ENCODE measurements around the gene MARCHF3. TPM values are rescaled to one million over a fixed set of nuclear protein-coding genes. Genes with fewer than 3 reads are reported as not detected.

The MARCHF3 gene
- total and polyA plus RNA-seq, 2 of the 13 experiments (the other 11 are each of a cell fraction or from before 2014, with no cell fraction given): 4.8 to 11.9 TPM

DNA sequence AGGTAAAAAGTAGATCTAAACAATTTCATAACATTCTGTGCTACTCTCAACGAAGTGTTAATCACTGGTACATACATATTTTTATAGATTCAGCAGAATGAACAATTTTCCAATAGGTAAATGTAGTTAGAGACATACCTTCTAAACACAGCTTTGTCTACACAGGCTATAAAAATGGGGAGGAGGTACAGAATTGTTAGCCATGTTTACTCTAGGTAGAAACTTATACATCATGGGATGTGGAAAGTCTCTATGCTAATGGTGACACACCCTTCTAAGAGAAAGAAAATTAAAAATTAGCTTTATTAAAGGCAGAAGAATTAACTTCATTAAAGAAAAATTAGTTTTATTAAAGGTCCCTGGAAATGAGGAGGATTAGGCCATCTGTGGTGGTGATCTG lies 31.2 kb upstream of the MARCHF3 start:
- Histone ChIP-seq H3K9ac (ENCODE audit: insufficient read depth, low read depth, low read length) (no peak overlapping the region), H3K4me1 (ENCODE audit: insufficient read depth, low read length) (no peaks in the 10 kb centered on the region), H4K20me1 (ENCODE audit: insufficient read depth, low read length) (no peaks in the 10 kb centered on the region), H3K9me3 (ENCODE audit: low read length) (no peaks in the 10 kb centered on the region), H3K4me3 (replicated peaks in 1 of 3; ENCODE audit: insufficient read depth in 1 of 3, low read depth in 2 of 3, low read length in 3 of 3) (no peak overlapping the region), H2AFZ (ENCODE audit: low read length) (no peak overlapping the region), H3K4me2 (ENCODE audit: low read depth, low read length) (no peak overlapping the region), H3K36me3 (replicated peaks in 1 of 2; ENCODE audit: control insufficient read depth in 1 of 2, insufficient read depth in 2 of 2, low read length in 2 of 2) (0 out of 5 replicates have a peak, but pooled peaks cover 0 to 2% of the 10 kb centered on the region in 2 experiments), H3K27me3 (ENCODE audit: control insufficient read depth in 1 of 2, insufficient read depth in 2 of 2, low read length in 2 of 2) (no peaks in the 10 kb centered on the region), H3K27ac (ENCODE audit: extremely low read length, insufficient read depth, low read length) (no peak overlapping the region), H3K79me2 (ENCODE audit: insufficient read depth, low read length) (no peaks in the 10 kb centered on the region)
- intact Hi-C loops (cut with micrococcal nuclease; ENCODE audit: unreplicated experiment): no loop called here
- DNase-seq (ENCODE audit: low spot score) (no peak), FAIRE-seq (no peak), ATAC-seq (no peak)
- TF ChIP-seq, protein P1, sequence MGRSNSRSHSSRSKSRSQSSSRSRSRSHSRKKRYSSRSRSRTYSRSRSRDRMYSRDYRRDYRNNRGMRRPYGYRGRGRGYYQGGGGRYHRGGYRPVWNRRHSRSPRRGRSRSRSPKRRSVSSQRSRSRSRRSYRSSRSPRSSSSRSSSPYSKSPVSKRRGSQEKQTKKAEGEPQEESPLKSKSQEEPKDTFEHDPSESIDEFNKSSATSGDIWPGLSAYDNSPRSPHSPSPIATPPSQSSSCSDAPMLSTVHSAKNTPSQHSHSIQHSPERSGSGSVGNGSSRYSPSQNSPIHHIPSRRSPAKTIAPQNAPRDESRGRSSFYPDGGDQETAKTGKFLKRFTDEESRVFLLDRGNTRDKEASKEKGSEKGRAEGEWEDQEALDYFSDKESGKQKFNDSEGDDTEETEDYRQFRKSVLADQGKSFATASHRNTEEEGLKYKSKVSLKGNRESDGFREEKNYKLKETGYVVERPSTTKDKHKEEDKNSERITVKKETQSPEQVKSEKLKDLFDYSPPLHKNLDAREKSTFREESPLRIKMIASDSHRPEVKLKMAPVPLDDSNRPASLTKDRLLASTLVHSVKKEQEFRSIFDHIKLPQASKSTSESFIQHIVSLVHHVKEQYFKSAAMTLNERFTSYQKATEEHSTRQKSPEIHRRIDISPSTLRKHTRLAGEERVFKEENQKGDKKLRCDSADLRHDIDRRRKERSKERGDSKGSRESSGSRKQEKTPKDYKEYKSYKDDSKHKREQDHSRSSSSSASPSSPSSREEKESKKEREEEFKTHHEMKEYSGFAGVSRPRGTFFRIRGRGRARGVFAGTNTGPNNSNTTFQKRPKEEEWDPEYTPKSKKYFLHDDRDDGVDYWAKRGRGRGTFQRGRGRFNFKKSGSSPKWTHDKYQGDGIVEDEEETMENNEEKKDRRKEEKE (IDR thresholded peaks at IDR 0.05): no peak
- TF ChIP-seq, protein P2, sequence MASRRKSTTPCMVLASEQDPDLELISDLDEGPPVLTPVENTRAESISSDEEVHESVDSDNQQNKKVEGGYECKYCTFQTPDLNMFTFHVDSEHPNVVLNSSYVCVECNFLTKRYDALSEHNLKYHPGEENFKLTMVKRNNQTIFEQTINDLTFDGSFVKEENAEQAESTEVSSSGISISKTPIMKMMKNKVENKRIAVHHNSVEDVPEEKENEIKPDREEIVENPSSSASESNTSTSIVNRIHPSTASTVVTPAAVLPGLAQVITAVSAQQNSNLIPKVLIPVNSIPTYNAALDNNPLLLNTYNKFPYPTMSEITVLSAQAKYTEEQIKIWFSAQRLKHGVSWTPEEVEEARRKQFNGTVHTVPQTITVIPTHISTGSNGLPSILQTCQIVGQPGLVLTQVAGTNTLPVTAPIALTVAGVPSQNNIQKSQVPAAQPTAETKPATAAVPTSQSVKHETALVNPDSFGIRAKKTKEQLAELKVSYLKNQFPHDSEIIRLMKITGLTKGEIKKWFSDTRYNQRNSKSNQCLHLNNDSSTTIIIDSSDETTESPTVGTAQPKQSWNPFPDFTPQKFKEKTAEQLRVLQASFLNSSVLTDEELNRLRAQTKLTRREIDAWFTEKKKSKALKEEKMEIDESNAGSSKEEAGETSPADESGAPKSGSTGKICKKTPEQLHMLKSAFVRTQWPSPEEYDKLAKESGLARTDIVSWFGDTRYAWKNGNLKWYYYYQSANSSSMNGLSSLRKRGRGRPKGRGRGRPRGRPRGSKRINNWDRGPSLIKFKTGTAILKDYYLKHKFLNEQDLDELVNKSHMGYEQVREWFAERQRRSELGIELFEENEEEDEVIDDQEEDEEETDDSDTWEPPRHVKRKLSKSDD (CRISPR knock-in tag; IDR thresholded peaks at IDR 0.05; ENCODE audit: low read depth): no peak
- TF ChIP-seq, protein P3, sequence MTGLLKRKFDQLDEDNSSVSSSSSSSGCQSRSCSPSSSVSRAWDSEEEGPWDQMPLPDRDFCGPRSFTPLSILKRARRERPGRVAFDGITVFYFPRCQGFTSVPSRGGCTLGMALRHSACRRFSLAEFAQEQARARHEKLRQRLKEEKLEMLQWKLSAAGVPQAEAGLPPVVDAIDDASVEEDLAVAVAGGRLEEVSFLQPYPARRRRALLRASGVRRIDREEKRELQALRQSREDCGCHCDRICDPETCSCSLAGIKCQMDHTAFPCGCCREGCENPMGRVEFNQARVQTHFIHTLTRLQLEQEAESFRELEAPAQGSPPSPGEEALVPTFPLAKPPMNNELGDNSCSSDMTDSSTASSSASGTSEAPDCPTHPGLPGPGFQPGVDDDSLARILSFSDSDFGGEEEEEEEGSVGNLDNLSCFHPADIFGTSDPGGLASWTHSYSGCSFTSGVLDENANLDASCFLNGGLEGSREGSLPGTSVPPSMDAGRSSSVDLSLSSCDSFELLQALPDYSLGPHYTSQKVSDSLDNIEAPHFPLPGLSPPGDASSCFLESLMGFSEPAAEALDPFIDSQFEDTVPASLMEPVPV (CRISPR knock-in tag; IDR thresholded peaks at IDR 0.05): no peak
- TF ChIP-seq ZSCAN21 (CRISPR knock-in tag; IDR thresholded peaks at IDR 0.05; ENCODE audit: borderline replicate concordance) (no peak), KDM5A (IDR thresholded peaks at IDR 0.05; ENCODE audit: borderline replicate concordance, low read length) (no peak), ZBTB7A (CRISPR knock-in tag; IDR thresholded peaks at IDR 0.05) (no peak)
- BruUV-seq (replicated peaks): no TSS peak
- WGBS (ENCODE audit: low lambda C conversion rate): 81% methylated on average over 1 of the region's 1 CpG
- CTCF ChIA-PET (ENCODE audit: low intra/inter-chr PET ratio, low total read pairs): no interaction called here
- in situ Hi-C loops (cut with HindIII; ENCODE audit: extremely low pct_ligation_motif_present, low pct_unique_long_range_greater_than_20kb): no loop called here
- POLR2A ChIA-PET: no interaction called here
